Measurements from ENCODE around the gene ELP5.
"Not testable (repeated sequence)": the region's sequence is repeated elsewhere in the genome, so short reads cannot be mapped to it uniquely, and the experiment has no call there.

ELP5 gene

DNA sequence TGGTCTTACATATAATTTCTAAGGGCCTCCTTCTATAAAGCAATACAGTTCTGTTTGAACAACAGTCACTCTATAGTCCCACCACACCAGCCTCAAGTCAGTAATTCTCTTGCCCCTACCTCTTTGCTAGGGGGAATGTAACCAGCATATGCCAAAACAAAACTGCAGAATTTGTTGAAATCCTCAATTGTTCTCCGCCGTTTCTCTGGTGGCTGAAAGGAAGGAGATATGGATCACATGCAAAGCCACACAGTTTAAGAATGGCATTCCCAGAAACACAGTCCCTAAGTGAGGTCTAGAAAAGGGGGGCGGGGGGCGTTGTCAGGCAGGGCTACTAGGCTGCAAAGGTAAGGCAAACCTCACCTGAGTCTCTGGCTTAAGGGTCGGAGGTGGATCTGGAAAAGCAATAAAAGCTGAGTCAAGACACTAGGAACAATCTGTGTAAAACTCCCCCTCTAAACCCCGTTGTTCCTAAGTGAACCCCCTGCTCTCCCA lies 14.7 kb upstream of the ELP5 start:
- DNase-seq: no peak

DNA sequence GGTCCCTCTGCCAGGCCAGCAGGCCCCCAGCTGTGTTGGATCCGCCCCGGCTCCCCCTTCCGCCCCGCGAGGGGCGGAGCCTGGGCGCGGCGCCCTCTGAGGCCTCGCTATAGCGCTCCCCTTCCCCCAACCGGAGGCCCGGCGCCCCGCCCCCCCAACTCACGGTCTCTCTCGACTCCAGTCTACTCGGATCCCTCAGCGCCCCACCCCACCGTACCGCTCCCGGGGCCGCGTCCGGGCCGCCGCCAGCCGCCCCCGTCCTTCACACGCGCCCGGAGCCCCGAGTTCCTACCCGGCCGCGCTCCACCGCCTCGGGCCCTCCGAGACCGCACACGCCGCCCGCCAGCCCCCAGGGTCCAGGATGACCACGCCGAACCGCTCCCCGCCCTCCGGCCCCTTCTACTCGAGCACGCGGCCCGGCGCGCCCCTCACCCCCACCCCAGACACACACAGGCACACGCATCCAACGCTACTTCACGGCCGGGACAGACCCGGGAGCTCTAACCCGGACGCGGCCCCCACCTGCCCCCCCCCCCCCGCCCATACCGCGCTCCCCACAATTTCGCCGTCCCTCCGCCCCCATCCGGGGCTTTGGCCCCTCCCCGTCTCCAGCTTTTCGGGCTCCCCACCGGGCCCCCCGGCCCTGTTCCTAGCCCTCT lies 14.1 kb upstream of the ELP5 start:
- peak; percentile 91 for DNase-seq

DNA sequence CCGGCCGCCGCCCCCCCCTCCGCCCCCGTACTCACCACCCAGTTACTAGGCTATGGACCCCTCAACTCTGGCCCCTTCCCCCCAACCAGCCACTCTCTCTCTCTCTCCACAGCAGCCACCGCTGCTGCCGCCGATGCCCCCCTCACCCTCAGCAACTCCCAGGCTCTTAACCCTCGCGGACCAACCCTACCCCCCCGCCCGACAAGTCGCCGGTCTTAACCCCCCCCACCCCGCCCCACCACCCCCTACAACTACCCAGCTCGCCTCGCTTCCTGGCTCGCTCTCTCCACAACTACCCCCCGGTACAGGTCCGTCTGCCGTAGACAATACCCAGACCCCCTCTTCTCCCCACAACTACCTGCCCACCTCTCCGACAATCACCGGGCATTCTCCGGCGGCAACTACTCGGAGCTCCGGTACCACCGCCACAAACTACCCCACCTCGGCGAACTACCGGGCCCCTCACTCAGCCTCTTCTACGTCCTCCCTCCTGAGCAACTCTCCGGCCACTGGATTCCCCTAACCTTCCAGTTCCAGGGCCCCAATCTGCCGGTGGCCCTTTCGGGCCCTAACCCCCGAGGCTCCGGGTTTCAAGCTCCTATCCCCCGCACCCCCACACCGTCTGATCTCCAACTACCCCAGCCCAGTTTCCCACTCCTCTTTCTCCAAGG lies 13.5 kb upstream of the ELP5 start:
- DNase-seq: peak; percentile 51 to 63

DNA sequence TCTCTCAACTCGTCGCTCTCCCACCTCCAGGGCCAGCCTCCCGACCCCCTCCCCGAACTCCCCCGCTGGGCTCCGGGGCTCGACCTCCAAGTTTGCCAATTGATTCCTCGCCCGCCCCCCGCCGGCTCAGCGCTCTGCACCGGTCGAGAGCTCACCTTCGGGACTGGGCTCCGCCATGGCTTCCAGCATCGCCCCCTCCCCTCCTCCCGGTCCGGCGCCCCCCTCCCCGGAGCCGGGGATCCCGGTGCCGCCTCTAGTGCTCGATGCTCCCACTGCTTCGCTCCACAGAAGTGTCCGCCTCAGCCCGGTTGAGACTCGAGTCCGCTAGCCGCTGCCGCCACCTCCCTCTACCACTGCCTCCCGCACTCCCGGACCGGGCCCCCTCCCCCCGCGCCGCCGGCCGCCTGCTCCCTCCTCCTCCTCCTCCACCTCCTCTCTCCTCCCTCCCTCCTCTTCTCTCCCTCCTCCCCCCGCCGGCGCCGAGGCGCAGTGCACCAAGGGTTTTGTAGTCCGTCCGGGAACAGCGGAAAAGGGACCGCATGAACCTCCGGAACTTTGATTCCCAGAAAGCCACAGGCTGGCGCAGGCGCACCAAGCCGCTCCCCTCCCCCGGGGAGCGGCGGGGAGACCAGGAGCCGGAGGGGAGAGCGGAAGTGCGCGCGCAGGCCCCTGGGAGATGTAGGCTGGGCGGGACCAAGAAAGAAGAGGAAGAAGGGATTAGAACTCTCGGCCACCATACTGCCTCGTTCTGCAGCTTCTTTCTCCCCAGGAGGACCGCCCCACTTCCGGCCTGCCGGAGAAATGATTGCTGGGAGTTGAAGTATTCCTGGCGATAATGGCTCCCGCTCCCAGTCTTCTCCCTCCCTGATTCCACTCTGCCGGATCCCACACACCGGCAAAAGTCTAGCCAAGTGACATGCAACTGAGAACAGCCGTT lies 12.7 kb upstream of the ELP5 start, which contains the start of gene PHF23:
TSS of gene PHF23 (minus strand) at position 367 of the 937 bp plus-strand sequence. CDS start at position 189, 178 bp downstream.
- peak; percentile 97 to 98 for DNase-seq

DNA sequence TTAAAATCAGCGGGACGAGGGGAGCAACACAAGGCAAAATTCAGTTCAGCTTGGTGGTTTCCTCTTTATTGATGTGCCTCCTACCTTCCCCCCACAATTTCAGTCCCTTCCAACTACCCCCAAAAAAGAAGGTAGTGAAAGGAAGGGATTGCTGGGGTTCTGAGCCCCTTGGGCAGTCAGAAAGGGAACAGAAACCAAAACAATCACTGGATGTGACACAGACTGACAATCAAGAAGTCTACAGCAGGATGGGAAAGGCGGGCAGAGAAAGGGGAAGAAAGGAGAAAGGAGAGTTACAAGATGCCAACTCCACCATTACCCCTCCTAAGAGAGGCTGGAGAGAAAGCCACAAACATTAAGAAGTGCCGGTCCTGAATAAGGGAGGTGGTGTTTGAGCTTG lies 11.6 kb upstream of the ELP5 start:
- no peak for DNase-seq

DNA sequence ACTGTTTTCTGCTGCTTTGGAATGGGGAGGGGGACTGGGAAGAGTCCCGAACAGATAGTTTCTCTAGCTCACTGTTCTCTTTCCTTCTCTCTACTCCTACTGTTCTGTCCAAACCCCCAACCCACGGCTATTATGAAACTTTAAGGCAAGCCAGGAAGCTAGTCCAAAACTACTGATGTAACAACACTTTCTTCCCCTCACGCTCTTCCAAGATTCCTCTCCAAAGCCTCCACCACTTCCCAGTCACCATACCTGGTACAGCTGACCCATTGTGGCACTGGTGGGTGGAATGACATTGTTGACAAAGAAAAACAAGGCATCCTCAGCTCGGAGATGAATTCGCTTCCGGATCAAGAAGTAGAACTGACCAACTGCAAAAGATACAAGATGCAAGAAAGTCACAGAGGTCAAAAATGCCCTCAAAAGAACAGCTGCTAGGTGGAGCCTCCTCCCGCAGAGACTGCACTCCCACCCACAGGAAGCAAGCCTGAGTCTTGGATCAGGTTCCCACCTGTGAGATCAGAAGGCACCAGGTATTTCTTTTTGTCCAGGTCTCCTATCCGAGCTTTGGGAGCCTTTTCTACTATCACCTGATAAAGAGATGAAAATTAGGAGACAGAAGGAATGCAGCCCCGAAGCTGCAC lies 10.8 kb upstream of the ELP5 start:
- no peak for DNase-seq

DNA sequence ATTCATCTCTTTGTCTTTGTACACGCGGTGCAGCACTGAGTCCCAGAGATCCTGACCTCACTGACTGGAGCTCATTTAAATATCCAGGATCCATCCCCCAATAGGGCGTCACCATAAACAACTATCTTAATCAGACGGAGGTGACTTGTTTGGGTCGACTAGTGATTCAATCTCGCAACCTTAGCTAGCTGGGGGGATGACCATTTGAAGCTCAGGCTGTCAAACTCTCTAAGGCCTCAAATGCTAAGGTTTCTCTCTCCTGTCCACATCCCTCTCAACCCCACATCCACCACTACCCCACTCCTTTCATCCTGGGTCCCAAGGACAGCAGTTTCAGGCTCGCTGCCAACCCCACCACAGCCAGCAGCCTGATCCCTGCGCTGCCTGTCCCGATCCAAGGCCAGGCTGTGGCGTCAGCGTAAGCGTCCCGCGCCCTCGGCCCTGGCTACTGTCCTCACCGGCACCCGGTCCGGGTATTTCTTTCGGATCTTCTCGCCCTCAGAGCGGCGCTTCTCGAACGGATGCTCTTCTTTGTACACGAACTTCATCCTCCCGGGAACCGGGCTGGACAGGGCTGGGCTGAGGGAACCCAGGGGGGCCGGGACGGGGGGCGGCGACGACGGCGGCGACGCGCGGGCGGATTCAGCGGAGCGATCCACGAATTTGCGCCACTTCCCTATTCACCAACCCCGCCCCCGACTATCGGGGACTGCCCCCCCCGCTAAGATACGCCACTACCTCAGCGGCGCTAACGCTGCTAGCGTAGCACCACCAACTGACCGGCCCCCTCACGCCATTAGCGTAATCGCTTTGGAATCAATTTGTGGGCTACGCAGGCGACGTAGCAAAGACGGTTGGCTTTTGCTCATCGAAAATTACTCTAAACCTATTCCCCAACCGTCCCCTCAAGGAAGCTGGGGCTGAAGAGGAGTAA lies 10.0 kb upstream of the ELP5 start, which contains the start of gene GABARAP:
TSS of gene GABARAP (minus strand) at position 667 of the 934 bp plus-strand sequence. CDS start at position 548, 119 bp downstream.
- peak; percentile 97 for DNase-seq

DNA sequence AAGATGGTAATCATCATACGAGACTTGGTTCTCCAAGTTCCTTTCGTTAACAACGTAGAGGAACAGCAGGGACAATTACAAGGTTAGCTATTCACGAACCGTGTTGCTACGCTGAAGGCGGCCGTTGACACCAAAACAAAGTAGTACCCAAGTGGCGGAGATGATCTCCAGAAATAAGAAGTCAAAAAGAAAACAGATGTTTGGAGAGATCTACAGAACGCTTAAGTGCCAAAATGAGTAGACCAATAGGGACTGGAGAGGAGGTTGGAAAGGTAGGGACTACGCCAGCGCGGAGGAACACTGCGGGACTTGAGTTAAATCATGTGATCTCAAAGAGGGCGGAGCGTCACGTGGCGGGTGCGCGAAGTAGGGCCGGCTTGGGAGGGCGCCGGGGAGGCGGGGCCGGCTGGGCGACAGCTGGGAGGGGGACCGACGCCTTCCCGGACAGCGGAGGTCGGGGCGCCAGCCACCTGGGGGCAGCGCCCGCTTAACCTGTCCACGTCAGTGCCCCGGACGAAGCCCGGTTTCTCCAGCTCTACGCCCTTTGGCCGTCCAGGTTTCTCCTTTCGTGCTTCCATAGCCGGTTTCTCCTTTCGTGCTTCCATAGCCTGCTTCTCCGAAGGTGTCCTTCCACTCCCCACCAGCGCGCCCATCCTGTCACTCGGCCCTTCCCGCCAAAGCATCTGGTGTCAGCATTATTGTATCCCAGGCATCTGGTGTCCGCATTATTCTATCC lies 9.1 kb upstream of the ELP5 start:
- DNase-seq: peak; percentile 94 to 95

DNA sequence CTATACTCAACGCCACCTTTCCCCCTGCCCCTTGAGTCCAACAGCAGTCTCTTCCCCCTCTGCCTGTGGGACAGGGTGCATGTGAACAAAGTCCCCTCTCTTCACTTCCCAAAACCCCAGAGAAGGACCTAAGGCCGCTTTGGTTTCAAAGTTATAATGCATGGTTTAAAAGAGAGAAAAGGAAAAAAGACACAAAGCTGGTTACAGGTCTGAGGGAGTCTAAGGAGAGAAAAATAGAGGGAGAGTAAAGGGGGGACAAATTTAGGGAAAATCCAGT lies 8.6 kb upstream of the ELP5 start:
- no peak for DNase-seq

DNA sequence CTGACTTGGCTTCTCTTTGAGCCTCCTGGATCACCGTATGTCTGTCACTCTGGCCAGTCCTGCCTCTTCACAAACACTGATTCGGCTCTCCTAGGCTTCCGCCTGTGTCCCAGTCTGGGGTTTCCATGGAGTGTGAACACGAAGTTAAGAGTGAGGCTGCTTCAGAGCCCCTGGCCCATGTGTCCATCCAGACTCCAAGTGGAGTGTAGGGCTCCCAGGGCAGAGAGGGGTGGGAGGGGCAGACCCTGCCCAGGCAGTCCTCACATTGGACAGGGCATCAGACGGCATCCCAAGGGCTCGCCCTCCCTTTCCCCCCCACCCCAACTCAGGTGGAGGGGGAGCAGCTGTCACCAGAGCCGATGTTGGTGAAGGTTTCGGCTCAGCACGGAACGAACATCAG lies 8.2 kb upstream of the ELP5 start:
- not testable (repeated sequence) for DNase-seq

DNA sequence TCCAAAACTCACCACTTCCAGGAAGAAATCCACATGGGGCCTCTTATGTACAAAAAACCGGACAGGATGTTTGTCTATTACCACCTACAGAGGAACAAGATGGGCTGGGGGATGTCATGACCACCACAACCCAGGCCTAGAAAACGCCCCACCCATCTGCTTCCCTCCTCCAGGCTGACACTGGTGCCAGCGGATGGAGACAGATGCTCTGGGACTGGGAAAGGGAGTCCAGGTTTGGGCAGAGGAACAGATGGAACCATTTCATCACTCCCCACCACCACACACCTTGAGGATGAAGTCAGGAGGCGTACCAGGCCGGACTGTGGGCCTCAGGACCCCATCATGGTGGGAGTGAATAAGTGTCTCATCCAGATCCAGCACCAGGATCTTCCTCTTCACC lies 5.2 kb upstream of the ELP5 start:
- DNase-seq: no peak

DNA sequence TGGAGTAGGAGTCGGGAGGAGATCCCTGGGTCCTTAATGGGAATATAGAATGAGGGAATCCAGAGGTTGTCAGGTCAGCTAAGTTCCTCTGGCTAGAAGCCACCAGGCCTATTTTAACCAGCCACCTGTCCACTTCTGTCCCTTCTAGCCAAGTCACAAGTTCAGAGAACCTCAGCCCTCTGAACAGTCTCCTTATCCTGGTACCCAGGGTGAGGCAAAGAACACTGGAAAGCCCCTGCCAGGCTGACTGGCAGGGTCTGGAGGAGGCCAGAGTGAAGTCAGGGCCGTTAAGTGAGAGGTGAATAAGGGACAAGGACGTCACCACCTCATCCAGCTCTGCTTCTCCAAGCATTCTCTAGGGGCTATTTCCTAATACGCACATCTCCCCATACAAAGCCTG lies 3.2 kb upstream of the ELP5 start:
- DNase-seq: no peak

DNA sequence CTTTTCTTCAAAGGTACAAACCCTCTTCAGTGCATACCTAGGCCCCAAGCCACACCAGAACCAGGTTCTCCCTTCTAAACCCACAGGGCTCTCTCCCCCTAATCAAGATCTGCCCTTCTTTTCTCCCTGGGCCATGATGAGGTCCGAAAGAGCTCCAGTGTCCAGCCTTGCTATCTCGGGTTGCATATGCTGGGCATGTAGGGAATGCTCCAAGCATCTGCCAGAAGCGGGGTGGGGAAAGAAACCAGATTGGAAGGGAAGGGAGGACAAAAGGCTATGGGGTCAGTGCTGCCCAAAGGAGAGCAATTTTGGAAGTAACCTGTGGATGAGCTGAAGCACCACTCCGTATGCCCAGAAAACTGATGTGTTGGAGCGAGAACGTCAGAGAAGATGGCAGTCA lies 2.8 kb upstream of the ELP5 start:
- DNase-seq: no peak

DNA sequence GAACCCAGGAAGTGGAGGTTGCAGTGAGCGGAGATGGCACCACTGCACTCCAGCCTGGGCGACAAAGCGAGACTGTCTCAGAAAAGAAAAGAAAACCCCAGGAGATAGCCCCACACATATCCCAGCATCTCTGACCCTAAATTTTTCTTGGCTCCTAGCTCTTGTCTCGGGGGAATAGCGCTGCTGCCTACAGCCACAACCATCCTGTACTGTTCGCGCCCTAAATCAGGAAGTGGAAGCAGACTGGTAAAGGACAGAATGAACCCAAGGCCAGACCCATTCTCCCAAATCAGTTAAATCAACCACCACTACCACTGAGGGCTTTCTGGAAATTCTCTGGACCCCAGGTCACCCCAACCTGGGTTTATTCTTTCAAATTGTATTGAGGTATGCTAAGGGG lies 2.2 kb upstream of the ELP5 start:
- no peak for DNase-seq

DNA sequence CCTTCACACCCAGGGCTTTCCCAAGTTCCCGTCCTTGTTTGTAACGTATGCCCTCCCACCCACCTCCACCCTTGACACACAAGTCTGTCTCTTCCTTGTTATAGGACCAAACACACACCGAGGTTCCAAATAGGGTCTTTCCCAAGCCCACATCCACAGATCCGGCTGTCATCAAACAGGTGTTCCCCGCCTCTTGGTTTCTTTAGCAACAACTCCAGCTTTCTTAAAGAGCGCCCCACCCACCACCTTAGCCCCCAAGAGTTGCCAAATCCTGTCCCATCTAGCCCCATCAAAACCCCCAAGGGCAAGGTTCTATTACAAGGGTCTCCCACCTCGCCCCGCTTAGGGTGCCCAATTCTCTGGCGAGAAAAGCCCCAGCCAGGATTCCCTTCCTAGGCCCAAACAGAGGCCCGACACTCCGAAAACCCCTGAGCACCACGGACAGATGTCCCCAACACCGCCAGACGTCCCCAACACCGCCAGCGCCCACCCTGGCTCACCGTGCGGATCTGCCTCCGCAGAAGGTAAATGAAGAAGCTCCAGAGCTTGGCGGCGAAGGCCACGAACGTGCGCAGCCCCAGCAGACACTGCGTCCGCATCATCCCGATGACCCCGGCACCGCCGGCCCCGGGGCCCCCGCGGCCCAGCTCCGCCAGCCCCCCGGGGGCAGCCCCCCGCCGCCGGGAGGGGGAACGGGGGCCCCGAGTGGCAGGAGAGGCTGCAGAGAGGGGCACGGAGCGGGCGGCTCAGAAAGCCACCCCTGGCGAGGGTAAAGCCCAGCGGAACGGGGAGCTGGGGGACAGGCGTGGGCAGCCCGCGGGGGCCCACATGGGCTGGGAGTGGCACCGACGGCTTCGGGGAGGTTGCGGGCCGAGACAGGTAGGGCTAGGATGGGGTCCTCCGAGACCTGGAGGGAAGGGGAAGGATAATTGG lies 1.1 kb upstream of the ELP5 start:
- DNase-seq: peak in 1 of 2 experiments; percentile 47

DNA sequence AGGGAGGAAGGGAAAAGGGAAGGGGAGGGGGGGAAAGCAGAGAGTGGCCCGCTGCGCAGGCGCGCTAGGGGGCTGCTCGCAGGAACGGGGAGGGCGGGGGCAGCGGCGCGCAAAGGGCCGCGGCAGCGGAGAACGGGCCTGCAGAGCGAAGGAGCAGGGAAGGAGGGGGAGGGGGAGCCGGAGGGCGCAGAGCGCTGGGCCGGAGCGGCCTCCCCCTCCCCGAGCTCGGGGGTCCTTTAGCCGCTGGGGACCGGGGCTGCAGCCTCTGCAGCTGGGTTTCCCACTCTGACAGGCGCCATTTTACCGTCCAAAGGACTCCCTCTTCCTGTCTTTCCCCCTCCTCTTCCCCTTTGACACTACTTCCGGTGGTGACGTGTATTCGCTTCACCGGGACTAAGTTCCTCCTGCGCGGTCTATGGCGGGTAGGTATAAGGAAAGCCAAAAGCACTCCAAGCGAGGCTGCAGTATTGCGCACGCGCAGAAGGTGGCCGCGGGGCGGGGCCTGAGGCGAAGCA lies 297 bp upstream of the ELP5 start, which contains the start of gene CTDNEP1:
TSS of gene CTDNEP1 (minus strand) at position 74 of the 515 bp plus-strand sequence. CDS start 438 bp downstream, outside the sequence.
- peak; percentile 99 to 100 for DNase-seq

DNA sequence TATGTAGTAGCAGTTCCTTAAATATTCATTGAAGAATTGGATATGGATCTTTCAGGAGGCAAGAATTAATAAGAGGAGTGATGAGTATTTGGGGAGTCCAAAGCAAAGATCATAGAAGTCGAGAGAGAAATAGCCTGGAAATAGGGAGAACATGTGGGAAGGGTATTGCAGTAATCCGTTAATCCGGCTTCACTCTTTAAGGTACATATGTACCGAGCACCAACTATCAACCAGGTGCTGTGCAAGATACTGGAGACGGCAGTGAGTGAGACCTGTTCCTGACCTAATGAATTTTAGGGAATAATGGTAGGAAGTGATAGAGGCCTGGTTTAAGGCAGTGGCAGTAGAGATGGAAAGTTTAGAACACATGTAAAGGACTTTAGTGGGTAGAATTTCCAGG lies 1.1 kb downstream of the ELP5 start:
- DNase-seq: no peak

DNA sequence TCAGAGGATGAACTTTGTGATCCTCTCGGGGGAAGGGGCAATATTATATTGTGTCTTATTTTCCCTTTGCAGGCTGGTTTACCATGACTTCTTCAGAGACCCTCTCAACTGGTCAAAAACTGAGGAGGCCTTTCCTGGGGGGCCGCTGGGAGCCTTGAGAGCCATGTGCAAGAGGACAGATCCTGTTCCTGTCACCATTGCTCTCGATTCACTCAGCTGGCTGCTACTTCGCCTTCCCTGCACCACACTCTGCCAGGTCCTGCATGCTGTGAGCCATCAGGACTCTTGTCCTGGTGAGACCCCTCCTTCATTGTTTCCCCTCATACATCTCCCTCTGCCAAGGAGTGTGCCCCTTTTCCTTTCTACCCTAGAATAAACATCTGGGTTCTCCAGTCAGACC lies 2.5 kb downstream of the ELP5 start:
- no peak for DNase-seq

DNA sequence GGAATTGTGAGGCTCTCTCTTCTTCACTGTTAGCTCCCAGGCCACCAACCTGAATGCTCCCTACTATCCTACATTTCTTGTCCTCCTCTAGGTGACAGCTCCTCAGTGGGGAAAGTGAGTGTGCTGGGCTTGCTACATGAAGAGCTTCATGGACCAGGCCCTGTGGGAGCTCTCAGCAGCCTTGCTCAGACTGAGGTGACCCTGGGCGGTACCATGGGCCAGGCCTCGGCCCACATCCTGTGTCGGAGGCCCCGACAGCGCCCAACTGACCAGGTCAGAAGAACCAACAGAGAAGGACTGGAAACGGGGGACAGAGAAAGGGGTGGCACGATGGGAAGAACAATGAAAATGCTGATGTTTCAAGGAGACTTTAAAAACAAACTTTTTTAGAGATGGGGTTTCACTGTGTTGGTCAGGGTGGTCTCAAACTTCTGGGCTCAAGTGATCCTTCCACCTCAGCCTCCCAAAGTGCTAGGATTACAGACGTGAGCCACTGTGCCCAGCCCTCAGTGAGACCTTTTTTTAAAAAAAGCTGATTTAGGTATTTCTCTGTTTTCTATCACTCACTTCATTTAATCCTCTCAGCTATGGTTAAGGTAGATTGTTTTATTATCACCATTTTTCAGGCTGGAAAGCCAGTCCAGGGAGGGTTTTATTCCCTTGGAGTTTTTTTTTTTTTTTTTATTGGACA lies 4.9 kb downstream of the ELP5 start:
- no peak for DNase-seq
